ENCODE results near the gene LMX1B.
"Not testable (repeated sequence)": the region's sequence is repeated elsewhere in the genome, so short reads cannot be mapped to it uniquely, and the experiment has no call there.

LMX1B gene

DNA sequence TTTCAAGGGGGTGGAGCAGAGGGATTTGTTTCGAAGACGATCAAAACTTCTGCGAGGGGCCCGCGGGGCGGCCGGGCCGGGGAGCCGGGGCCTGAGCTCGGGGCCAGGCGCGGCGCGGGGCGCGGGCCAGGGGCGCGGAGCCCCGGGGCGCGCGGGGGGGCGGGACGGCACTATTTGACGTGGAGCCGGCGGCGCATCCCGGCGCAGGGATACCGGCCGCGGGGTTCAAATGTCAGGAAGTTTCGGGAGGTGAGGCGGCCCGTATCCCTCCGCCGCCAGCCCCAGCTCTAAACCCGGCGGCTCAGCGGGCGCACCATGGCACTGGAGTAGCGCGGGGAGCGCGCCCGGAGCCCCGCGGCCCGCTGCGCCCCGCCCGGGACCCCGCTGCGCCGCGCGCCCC lies at the start of gene LMX1B:
Gene LMX1B, plus strand, starts transcription at position 278 of the 400 bp plus-strand sequence. CDS start 522 bp downstream, outside the sequence.
- DNase-seq, result no peak

DNA sequence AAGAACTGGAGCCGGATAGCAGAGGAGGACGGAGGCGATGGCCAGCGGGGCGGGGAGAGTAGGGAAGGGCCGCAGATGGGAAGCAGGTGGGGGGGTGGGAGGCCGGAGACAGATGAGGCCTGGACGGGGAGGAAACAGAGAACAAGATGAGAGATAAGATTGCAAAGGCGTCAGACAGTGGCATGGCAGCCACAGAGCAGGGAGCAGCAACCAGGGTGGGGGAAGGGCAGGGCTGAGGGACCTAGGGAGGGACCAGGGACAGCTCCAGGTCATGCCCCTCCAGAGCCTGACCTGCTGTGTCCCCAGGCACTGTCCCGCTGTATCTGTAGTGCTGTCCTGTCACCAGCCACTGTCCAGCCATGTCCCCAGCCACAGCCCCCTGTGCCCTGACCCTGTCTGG lies 49.6 kb upstream of the LMX1B start:
- DNase-seq, result no peak

DNA sequence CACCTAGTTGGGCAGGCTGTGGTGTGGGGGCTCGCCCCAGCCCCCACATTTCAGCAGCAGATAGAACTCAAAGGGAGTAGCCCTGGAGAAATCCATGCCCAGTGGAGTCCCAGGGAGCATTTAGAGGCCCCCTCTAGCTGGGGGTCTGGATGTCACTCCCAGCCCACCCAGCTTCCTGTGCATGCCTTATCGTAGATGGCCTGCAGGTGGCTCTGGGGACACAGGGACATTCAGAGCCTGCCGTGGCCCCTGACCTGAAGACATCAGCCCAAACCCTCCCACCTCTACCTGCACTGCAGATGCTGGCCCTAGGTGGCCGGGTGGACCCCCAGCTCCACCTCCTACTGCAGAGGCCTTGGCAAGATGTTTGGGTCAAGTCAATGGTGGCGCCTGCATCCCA lies 49.0 kb upstream of the LMX1B start:
- DNase-seq, result no peak

DNA sequence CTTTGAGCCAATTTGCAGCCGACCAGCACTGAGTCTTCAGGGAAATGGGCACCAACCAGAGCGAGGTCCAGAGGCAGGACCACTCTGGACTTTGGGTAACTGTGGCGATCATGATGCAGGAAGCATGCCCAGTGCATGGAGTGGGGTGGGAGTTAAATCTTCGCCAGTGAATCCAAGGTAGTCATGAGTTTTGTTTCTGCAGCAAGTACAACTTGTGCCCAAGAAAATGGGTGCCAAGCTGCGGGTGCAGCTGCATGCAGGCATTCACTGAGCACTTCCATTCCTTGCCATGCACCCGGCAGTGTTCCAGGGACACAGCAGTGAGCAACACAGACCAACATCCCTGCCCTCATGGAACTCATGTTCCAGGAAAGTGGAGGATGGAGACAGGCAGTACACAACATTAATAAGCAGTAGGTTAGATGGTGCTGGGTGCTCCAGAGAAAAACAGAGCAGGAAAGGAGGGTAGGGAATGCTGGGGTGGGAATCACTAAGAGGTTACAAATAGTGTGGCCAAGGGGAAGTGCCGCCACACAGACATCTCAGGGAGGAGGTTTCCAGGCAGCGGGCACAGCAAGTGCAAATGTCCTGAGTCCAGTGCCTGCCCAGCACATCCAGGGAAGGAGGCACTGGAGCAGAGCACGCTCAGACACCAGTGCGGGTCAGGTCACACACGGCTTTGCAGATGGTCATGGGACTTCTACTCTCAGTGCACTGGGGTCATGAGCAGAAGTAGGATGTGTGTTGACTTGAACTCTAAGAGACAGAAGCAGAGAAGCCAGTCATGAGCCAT lies 48.2 kb upstream of the LMX1B start:
- DNase-seq, result no peak

DNA sequence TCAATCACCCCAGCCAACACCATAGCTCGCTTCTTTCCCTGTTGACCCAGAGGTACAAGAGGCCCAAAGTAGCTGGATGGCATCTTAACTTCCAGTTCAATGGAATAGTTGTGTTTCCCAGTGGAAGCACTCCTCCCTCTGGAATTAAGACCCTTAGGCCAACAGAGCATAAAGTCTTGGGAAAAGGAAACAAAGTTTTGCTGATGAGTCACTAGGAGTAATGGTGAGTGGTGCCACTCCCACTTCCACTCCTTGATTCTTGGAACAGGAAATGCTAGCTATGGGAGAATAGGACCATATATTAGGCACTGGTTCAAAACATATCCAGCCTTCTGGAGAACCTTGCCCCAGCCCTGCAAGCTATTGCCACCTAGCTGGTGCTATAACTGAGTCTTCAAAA lies 44.7 kb upstream of the LMX1B start:
- no peak for DNase-seq

DNA sequence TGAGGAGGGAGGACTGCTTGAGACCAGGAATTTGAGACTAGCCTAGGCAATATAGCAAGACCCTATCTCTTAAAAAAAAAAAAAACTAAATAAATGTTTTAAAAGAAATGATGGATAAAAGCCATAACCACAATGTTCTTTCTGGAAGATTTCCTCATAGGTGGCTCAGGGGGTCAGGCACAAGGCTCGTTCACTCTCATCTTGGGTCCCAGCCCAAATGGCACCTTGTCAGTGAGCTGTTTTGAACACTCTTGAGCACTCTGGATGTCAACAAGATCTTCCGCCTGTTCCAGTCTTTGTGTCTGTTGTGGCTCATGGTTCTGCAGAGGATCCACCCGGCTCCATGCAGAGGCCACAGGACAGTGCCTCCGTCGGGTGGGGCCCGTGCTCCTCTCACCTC lies 35.7 kb upstream of the LMX1B start:
- no peak for DNase-seq

DNA sequence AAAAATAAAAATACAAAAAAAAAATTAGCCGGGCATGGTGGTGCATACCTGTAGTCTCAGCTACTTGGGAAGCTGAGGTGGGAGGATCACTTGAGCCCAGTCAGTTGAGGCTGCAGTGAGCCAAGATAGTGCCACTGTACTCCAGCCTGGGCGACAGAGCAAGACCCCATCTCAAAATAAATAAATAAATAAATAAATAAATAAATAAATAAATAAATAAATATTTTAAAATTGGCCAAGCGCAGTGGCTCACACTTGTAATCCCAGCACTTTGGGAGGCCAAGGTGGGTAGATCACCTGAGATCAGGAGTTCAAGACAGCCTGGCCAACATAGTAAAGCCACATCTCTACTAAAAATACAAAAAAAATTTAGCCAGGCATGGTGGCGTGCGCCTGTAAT lies 33.4 kb upstream of the LMX1B start:
- DNase-seq, result not testable (repeated sequence)

DNA sequence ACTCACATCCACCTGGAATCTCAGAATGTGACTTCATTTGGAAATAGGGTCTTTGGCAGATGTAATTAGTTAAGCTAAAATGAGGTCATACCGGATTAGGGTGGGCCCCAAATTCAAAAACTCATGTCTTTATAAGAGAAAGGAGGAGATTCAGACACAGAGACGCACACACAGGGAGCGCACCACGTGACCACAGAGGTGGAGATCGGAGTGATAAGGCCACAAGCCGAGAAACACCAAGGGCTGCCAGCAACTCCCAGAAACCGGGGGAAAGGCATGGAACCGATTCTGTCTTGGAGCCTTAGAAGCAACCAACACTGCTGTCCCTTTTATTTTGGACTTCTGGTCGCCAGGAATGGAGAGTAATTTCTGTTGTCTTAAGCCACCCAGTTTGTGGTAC lies 31.8 kb upstream of the LMX1B start:
- DNase-seq, result no peak

DNA sequence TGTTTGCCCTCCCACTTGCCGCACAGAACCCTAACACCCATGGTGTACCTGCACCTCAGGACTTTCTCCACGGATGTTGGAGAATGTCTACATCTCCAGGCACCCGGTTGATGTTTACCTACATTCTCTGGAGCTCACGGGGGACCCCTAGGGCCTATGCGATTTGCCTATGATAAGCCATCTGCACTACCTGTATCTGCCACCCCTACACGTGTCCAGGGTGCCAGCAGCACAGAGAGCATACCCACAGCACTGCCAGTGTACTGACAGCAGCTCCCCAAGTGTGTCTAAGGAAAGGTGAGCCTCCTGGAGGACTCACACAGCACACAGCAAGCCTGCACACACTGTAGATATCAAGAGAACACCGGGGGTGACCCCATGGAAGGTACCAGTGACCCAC lies 31.3 kb upstream of the LMX1B start:
- DNase-seq, result no peak

DNA sequence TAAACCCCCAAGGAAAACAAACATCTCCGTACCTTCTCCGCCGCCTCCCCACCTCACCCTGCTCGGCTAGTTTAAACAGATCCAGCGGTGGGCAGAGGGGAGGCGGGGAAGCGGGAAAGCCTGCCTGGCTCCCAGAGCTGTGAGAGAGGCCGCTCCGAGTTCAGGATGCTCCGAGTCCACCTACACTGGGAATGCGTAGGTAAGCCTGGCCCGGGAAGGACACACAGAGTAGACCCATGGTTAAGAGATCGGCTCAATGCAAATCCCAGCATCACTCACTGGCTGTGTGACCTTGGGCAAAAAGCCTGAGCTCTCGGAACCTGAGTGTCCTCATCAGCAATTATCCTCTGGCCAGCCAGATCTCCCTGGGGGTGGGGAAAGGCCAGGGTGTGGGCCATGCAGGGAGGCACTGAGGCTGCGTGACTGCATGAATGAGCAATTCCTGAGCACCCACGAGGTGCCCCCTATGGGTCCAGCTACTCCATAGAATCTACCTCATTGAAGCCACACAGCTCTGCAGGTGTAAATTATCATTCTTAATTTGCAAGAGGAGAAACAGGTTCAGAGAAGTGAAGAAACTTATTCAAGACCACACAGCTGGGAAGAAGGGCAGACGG lies 30.5 kb upstream of the LMX1B start:
- DNase-seq, result no peak

DNA sequence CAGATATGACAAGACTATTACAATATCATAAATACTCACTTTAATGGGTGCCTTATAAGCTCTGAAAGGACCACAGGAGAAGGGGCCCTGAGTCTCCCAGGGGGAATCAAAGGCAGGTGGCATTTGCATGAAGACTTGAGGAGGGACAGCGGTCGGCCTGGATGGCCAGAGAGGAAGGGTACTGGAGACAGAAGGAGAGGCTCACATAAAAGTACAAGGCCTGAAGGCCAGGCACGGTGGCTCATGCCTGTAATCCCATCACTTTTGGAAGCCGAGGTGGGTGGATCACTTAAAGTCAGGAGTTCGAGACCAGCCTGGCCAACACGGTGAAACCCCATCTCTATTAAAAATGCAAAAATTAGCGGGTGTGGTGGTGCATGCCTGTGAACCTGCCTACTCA lies 29.1 kb upstream of the LMX1B start:
- DNase-seq, result no peak

DNA sequence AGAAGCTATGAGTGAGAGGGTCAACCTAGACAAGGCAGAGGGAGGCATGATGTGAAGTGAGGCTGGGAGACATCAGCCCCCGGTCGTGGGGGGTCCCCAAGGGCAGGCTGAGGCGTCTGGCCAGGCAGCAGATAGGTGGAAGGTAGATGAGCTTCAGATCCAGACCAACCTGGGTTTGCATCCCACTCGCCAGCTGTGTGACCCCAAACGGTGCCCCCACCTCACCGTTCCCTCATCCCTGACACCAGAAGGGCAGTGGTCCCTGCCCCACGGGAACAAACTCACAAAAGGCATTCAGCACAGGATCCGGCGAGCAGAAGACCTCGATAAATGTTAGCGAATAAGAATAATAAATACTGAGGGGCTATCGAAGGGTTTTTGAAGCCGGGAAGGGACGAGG lies 27.5 kb upstream of the LMX1B start:
- no peak for DNase-seq

DNA sequence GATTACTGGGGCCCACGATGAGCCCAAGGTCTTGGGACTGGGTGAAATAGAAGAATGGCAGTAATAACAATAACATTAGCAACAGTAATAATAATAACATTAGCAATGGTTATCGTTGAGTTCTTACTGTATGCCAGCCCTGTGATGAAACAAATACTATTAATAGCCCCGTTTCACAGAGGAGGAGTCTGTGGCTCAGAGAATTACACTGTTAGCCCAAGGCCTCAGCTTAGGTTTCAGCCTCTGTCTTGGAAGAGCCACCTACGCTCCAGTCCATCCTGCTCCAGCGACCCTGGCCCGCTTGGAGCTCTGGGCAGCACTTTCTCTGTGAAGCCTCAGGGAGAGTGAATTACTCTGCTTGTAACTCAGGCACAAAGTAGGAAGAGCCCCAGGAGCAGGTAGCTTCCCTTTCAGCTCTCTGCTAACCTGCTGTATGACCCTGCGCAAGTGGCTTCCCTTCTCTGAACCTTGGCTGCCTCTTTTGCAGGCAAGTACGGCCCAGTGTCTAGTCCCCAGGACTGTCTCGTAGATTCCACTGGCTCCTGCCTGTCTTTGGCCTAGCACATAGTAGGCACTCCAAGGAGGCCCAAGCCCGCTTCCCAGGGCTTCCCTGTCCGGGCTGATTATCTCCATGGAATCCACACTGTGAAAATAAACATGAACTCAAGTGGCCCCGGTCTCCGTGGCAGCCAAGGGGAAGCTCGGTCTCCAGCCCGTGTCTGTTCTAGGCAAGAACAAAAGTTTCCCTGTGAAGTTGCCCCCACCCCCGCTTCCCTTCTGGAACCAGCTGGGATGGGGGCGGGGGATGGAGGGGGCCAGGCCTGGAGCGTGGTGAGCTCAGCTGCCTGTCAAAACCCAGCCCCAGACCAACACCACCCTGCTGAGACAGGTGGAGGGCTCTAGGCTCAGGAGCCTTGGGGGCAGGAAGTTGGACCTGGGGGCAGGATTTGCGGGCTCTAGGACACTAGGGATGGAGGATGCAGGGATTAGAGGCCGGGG lies 26.2 kb upstream of the LMX1B start:
- no peak for DNase-seq

DNA sequence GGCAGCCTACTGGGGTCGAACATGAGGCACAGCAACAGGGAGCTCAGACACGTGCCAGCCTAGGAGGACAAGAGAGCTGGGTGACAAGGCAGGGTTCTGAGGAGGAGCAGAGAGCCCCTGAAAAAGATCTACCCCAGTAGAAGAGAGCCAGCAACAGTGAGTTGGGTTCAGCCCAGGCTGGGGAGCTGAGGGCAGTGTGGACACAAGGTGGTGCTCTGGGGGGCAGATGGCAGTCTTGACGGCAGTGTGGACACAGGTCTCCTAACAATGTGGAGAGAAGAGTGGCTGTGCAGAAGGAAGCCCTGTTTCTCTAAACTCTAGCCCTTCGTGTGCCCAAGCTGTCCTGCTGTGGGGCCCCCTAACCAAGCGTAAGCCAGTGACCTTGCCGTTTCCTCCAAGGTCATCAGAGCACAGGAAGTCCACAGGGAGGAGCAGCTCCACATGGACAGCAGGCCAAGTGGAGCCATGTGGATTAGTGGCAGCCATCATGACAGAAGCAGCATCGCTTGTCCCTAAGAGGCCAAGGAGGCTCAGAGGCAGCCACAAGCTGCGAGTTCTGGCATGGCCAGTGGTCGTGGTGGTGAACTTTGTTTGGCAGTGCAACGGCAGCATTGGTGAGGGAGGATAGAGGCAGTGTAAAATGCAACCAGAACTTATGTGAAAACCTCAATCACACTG lies 25.1 kb upstream of the LMX1B start:
- no peak for DNase-seq

DNA sequence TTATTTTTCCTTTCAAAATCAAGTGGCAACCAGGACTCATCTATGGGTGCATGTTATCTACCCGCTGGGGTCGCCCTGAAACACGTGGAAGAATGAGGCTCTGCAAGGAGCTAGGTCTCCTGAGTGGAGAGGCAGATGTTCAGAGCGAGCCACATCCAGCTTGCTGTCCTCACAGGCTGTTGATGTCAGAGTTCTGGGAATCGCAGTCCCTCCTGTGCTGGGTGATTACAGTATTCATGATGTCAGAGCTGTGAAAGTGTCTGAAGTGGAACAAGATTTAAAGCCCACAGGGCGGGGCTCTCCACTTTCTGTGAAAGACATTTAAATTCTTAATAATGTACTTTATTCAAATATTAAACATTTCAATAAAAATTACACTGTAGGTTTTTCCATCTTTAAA lies 24.4 kb upstream of the LMX1B start:
- no peak for DNase-seq

DNA sequence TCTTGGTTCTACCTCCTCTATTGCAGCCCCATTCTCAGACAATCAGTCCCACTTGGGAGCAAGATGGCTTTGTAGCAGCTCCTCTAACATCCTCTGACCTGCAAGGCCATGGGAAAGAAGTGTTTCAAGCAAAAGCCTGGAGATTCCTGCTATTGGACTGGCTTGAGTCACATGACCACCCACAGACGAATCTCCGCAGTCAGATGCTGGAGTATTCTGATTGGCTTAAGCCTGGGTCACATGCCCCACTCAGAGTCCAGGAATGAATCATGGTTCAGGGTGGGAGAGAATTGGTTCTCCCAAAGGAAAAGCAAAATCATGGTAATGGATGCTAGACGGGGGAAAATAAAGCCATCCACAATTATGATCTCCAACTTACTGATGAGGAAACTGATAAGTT lies 22.6 kb upstream of the LMX1B start:
- no peak for DNase-seq

DNA sequence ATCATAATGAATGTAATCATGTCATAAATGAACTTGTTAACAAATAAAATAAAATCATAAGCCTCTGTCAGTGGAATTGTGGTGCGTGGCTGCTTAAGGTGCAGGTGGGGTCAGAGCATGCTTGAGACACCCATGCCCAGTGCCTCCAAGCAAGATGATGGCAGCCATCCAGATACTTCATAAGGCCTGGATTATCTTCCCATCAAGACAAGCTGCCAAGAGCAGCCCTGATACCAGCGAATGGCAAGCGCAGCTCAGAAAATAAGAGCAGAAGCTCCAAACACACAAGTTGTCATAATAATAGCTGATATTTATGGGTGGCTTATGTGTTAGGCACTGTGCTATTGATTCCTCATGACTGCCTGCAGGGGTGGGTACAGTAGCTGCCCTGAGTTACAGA lies 21.8 kb upstream of the LMX1B start:
- DNase-seq, result no peak

DNA sequence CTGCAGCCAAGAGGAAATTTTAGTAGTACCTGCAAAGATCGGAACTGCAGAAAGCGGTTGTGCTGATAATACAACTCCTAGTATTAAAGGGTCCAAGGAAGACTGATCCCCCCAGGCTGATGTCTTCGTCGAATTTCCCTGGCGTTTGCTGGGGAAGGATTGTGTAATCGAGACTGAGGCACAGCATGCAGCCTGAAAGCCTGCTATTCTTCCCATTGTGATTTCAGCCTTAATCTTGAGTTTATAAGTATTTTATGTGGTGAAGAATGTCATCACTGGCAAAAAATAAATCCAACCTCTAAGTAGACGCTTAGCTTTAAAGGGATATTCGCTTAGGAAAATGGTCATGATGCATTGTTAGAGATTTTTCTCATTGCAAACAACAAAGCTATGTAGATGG lies 21.3 kb upstream of the LMX1B start:
- DNase-seq, result no peak

DNA sequence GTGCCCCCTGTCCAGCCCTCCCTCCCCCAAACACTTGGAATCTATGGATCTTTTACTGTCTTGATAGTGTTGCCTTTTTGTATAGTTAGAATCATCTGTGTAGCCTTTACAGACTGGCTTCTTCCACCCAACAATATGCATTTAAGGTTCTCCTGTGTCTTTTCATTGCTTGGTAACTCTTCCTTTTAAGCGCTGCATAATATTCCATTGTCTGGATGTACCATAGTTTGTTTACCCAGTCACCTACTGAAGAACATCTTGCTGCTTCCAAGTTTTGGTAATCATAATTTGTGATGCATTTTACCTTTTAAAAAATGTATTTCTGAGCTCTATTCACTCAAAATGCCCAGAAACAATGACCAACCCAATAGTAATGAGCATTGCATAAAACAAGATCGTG lies 17.7 kb upstream of the LMX1B start:
- no peak for DNase-seq

DNA sequence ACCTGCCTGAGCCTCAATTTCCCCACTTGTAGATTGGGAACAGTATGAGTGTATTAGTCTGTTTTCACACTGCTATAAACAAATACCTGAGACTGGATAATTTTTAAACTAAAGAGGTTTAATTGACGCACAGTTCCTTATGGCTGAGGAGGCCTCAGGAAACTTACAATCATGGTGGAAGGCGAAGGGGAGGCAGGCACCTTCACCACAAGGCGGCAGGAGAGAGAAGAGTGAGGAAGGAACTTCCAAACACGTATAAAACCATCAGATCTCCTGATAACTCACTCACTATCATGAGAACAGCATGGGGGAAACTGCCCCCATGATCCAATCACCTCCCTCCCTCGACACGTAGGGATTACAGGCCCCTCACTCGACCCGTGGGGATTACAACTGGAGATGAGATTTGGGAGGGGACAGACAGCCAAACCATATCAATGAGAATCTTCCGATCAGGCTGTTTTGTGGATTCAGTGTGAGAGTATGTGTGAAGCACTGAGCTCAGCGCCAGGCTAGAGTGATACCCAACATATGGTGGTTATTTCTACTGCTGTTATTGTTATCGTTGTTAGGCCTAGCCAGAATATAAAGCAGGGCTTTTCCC lies 14.6 kb upstream of the LMX1B start:
- DNase-seq, result no peak

DNA sequence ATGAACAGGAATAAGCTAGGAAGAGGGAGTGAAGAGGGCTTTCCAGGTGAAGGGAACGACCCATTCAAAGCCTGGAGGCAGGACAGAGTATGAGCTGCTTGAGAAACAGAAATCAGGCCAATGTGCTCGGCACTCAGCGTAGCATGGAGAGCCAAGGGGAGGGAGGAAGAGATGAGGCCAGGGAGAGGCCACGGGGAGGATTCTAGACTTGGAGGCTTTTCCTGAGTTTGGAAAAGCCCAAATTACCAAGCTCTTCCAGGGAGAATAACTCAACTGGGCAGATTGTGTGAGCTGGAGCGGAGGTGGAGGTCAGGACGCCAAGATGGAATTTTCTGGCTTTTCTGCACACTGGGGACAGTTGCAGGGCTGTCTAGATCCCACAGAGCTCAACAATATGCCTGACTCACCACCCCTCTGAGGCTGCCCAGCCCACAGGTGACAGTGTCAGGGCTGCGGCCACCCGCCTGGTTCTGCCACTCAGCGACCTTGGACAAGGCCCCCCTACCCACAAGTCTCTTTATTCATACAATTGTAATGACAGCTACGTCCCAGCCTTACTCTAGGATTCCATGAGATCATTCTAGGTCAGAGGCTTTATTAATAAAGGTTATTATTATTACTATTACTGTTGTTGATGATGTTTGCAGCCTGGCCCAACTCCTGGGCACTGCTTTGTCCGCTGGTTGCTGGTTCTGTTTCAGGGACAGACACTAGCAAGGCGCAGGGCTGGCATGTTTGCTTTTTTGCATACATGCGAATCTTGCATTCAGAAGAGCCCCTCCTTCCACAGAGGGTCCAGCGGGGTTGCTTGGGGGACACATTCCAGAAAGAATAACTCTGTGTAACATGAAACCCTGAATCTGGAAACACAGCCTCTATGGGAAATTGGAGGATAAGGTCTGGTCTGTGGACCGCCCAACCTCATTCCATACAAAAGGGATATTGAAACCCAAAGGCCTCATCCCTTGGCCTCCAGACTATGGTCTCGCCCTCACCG lies 9.4 kb upstream of the LMX1B start:
- DNase-seq, result no peak

Data from activated effector memory CD4-positive, alpha-beta T cell treated with Interleukin-2 at 50 U/mL for 16 hours (primary cell).